CD4-positive, alpha-beta T cell treated with Interferon gamma for 1 hour (primary cell): ENCODE results near the gene HAGHL.

ENCODE experiments used
- DNase-seq: peaks from one replicate; pipeline ENCODE4 v3.0.0-alpha.2; 2020

Gene HAGHL

DNA sequence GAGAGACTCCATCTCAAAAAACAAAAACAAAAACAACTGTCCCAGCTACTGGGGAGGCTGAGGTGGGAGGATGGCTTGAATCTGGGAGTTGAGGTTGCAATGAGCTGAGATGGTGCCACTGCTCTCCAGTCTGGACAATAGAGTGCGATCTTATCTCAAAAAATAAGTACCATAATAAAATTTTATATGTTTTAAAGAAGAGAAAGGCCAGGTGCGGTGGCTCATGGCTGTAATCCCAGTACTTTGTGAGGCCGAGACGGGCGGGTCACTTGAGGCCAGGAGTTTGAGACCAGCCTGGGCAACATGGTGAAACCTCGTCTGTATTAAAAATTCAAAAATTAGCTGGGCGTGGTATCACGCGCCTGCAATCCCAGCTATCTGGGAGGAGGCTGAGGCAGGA lies 49.9 kb downstream of the HAGHL start:
- DNase-seq, result no peak

- no peak for DNase-seq
Measured at GRCh38 chr16:777826-778225, 50.9 kb downstream of the HAGHL start.

- no peak for DNase-seq
Measured at GRCh38 chr16:778447-778846, 51.5 kb downstream of the HAGHL start.

GRCh38 chr16:778909-779527 lies 52.1 kb downstream of the HAGHL start:
- DNase-seq, result no peak
